NCI-H2171 (cell line): ENCODE measurements around the gene RBM33.

ENCODE experiments used
- DNase-seq: peaks from one replicate; lab custom pipeline; 2025; lab: John Stamatoyannopoulos, UW

The RBM33 gene

DNA sequence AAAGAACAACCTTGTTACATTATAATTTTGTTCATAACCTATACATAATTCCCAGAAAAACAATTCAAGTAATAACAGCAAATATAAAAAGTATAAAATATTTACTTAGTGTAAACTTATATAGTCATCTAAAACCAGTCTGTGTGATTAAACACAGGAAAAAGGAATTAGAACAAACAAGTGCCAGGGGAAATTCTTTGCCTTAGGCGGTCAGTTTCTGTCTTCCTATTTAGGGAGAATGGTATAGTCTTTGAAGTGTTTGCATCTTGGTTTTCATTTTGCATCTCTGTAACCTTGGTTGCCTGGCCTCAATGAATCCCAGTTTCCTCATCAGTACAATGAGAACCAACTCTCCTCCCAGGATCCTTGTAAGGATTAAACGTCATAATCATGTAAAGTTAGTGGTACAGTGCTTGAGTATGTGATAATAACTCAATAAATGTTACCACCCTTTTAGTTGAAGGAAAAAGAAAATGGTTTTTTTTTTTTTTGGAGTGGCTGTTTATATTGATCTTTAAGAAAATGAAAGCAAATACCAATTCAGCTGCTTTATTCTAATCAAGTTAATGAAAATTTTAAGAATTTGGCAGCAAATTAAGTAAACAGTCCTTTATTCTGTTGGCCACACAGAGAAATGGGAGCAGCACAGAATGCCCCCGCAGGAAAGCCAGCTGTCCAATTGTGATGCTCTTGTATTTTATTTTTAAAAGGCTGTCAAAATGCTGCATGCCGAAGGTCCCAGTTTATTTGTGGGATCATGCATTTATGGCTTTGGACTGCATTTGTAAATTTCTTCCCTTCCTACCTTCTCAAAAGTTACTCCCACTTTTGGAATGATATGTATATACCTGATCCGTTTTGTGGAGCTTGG lies 106.0 kb downstream of the RBM33 start:
- no peak for DNase-seq

DNA sequence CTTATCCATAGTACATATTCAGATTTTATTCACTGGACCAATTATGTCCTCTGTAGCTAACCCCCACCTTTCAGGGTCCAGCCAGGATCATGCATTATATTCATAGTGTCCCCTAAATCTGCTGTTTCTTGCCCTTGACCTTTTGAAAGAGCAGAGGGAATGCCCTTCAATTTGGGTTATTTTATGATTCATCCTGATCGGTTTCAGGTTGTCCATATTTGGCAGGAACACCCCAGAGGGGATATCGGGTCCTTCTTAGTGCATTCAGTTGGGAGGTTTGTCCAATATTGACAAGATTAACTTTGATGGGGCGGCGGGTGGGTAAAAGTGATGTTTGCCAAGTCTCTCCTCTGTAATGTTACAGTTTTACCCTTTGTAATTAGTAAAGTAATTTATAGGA lies 106.9 kb downstream of the RBM33 start:
- DNase-seq = no peak

DNA sequence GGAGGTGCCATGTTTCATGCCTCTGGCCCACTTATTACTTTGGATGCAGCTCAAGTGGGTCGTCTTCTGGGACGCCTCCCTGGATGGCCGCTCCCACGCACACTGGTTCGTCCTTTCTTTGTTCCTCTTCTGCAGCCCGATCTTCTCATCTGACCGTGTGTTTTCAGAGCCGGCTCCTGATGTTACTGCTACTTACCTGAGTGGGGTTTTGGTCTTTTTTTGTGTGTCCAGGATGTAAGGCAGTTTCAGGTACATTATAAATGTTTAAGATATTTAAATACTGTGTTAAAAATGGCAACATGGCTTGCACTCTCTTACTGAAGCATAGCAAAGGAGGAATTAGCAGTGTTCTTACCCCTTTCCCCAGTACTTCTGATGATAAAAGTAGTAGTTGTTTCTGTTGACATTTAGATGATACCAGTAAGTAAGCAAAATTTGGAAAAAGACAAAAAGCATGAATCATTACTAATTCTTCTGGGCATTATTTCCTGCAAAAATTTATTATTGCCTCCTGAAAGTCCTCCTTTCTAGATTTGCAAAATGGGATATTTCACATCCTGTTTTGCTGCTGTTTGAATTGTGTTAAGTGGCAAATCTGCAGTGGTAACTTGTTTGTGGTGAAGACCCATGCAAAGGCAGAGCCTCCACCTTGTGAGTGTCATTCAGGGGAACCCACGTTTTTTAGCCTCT lies 108.4 kb downstream of the RBM33 start:
- DNase-seq = no peak

DNA sequence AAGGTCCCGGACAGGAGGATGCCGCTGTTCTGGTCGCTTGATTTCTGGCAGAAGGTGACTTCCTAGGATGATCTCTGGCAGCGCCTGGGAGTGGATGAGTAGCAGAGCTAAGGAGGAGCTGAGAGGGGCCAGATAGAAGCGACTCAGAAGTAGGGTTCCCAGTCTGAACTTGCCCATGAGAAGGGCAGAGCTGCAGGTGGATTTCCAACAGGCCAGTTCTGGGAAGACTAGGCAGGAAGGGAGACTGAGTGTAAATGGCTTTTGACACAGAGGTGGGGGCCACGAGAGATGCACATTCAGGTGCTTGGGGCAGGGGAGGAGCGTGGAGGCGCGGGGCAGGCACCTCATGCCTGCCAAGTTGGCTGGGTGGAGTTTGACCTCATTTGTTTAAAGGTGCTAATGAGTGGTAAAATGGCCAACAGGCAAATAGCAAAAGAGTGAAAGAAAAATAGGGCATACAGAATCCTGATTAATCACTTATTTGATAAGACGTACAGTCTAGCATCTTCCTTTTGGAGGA lies 109.0 kb downstream of the RBM33 start:
- no peak for DNase-seq

DNA sequence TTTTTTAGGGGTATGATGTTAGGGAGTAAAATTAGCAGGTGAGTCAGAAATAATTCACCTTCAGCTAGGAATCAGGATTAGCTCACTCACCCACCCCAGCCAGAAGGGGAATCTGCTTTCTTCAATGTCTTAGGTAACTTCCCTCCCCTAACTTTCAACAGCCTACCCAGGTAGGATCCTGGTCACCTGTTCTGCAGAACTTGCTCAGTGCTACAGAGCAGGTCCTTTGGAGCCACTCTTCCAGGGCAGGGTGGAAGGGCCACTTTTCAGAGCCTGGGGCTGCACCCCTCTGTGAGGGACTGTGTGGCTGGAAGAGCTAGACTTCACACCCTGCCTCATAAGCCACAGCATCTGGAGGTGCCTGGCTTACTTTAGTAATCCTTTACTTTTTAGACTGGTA lies 109.7 kb downstream of the RBM33 start:
- DNase-seq = no peak

DNA sequence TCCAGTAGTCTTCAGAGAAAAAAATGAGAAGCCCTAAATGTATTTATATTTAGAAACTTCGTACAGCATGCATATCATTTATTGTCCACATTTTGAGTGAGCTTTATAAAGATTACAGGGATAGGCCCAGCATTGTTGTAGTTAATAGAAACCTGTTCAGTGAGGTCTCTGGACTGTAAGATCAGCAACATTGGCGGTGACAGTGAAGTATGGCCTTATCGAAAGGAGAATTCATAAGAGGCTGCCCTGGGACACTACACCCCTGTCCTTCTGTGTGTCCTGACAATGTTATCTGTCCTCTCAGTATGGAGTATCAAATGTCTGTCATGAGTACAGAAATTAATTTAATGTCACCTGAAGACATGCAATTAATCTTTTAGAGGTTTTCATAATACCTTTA lies 110.6 kb downstream of the RBM33 start:
- DNase-seq = no peak

DNA sequence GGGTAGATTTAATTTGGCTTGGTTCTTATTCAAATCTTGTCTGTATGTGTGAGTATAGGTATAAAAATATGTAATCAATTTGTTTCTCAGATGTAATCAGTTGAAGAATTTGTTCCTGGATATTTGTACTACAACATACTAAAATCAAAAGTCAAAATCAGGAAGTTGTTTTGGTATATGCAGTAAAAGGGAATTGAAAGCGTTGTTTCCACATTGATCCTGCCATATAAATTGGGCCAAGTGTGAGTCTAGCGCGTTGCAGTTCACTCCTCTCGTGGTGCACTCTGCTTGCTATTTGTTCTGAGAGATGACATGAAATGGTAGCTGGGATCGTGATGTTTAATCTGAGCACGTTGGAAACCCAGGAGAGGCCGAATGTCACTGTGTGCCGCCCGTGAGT lies 111.9 kb downstream of the RBM33 start:
- no peak for DNase-seq

DNA sequence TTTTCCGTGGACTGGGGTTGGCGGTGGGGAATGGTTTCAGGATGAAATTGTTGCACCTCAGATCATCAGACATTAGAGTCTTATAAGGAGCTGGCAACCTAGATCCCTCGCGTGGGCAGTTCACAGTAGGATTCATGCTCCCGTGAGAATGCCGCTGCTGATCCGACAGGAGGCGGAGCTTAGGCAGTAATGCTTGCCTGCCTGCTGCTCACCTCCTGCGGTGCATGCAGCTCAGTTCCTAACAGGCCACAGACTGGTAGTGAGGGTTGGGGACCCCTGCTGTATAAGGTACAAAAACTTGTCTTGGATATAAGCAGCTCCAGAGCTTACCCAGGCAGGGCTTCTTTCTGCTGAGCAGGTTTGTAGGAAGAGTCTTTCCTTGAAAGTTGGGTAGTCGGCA lies 113.9 kb downstream of the RBM33 start:
- no peak for DNase-seq

DNA sequence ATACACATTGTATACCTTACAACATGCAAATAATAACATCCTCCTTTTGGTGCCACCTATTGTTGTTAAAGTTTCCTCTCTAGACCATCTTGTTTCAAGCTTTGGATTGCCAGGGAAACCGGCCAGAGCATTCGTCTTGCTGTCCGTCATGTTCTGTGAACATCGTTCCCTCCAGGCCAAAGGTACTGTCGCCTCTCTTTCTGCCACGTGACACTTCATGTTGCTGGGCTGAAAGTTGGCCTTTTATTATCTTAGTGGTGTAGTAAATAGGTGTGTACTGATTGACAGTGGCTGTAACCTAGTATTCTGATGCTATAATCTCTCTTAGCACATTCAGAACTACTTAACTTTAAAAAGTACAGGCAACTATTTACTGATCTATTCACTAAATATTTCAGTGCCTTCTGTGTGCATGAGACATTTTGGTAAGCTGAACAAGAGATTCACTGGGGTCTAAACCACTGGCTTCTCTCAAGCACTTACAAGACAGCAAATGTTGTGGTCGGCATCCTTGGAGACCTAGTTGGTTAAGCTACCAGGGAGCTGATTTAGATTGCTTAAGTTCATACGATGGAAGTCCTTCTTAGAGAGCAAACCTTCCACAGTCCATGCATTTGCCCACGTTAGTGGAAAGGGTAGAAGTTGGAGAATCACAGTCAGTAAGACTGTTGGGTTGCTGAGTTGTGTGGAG lies 115.4 kb downstream of the RBM33 start:
- DNase-seq = no peak

DNA sequence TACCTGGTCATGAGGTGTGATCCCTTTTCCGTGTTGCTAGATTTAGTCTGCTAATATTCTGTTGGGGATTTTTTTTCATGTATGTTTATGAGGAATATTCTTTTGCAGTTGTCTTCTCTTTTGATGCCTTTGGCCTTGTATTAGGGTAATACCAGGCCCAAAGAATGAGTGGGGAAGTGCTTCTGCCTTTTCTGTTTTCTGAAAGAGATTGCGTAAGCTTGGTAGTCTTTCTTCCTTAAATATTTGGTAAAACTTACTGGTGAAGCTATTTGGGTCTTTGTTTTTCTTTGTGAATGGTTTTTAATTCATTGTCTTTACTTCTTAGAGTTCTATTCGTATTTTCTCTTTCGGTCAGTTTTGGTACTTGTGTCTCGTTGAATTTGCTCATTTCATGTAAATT lies 116.7 kb downstream of the RBM33 start:
- DNase-seq = no peak

DNA sequence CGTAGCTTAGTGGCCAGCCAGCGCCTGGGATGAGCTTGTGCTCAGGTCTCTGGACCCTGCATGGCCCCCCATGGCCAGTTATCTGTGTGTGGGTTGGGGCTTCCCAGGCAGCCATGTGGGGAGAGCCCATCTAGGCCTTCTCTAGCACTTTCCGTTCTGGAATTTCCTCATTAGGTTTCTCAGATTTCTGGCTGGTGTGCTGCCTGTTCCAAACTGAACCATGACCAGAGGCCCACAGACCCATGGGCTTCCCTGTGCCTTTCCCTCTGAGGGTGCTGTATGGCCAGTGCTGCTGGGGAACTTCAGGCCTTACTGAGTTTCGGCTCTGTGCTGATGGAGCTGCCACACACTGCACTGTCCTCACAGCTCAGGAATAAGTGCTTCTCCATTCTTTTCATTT lies 117.6 kb downstream of the RBM33 start:
- no peak for DNase-seq

DNA sequence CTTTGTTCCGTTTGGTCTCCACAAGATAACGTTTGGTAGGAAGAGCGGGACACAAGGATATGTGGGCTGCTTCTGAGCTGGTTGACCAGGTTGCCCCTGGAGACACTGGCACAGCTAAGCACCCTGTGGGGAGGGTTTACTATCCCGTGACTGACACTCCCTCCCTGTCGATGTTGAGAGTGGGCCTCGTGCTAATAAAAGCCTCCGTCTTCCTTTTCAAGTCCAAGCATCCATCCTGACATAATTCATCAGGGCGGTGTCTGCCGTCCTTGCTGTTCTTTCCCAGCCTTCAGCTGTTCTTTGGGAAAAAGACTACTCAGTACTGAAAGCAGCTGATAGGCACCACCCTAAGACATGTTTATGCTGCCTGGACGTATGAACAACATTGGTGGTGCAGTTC lies 118.2 kb downstream of the RBM33 start:
- DNase-seq = no peak

DNA sequence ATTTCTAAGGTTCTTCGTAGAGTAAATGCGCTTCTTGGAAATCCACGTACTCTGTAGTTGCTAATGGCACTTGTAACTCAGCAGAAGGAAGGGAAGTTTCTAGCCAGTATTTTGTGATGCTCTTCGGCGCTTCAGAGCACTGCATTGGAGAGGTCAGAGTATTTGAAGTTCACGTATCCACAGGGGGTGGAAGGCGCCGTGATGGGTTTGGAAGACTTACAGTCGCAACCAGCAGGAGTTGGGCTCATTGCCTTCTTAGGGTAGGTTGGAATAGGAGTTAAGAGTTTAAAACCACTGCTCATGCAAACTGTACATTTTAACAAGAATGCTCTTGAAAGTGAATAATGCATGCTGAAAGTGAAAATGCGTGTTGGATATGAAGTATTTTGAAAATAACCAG lies 118.7 kb downstream of the RBM33 start:
- DNase-seq = no peak

DNA sequence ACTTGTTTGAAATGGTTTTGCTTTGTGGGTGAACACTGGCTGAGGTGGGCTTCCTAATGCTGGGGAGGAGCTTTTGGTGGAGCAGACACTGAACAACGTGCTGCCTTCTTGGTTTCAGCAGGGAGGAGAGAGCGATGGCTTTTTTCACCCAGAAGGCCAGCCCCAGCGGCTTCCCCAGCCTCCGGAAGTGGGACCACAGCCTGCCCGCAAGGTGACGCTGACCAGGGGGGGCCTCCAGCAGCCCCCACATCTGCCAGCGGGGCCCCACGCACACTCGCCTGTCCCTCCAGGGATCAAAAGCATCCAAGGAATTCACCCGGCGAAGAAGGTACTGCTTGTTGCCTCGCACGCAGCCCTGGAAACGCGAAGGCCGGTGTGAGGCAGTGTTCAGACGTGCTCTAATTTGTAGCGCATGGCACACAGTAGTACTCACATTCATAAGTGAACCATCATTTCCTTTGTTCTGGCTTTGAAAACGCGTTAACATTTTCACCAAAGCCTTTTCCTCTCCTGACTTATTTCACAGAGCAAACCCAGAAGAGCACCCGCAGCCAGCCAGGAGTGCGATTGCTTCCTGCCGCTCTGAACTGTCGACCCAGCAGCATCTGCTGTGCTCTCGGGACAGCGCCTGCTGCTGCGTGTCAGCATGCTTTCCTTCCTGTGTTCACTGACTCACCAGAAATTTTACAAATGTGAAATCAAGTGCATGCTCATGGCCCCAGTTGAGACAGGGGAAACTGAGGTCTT lies 119.4 kb downstream of the RBM33 start:
- no peak for DNase-seq

DNA sequence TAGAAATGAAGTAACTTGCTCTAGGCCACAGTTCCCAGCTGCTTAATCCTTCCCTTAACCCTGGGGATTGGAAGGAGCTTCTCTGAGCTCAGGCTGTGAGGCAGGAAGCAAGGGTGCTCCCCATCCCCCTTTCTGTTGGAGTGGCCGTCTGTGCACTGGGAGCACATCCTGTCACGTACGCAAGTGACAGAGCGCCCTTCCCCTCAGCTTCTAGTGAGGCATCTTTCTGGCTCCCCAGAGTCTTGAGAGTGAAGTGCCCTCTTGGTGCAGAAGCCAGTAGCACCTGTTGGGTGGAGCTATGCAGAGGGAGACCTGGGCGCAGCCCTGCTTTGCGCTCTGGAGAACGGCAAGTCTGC lies 120.0 kb downstream of the RBM33 start:
- no peak for DNase-seq

DNA sequence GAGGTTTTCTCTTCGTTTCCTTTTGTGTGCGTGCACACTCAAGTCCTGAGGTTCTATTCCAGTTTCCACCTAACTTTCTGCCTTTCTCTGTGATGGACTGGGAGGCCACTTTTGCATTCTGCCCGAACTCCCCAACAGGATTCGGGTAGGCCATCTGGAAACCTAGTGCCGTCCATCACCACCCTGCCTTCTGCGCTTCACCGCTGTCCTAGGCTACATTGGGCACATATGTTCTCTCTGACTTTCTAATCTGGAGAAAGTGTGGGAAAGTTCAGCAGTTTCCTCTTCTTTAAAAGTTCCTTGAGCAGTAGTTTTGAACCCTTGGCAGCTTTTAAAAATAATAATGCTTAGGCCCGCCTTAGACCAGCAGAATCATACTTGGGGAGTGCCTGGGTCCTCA lies 121.0 kb downstream of the RBM33 start:
- DNase-seq = no peak

DNA sequence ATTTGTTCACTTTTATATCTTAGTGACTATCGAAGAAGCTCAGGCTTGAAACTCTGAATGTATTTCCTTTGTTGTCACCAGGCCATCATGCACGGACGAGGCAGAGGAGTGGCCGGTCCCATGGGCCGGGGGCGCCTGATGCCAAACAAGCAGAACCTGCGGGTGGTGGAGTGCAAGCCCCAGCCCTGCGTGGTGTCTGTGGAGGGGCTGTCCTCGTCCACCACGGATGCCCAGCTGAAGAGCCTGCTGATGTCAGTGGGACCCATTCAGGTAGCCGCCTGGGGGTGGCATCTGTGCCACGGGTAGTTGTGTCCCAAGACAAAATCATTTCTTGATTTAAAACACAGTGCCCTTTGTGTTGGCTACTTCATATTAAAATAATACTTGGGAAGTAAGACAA lies 121.9 kb downstream of the RBM33 start:
- no peak for DNase-seq

DNA sequence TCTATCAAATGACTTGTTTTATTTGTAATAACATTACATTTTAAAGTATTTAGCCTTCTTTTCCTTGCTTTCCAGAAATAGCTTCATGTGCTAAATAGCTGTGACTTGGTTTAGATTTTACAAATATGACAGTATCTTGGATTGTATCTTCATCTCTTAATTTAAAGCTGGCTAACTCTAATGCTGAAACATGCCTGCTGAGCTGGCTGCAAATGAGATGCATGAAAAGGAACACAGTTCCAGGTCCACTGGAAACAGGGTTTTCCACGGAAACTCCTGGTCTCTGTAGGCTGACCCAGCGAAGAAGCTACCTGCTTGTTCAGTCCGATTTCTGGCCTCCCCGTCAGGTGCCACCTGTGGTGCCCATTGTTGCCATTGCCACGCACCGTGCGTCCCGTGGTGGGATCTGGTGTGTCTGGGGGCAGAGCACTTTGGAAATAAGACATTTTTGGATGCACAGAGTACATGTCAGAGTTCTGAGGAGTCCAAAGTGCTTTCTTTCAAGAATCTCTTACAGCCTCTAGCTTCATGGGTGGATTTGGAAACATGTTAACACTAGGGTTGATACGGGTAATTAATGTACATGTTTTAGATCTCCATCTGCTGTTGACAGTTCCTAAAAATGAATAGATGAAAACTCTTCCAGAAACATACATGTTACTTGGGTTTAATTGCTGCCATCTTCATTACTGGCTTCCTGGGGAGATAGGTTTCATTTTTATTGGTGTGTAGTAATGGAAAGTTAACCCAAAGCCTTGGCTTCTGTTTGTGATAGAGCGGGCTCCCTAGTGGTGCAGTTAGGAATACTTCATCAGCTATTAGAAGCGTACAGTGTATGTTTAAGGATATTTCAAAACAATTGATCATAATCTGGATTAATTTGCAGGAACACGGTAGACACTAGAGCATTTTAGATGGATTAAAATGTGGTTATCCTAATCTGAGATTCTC lies 122.8 kb downstream of the RBM33 start:
- DNase-seq = no peak

DNA sequence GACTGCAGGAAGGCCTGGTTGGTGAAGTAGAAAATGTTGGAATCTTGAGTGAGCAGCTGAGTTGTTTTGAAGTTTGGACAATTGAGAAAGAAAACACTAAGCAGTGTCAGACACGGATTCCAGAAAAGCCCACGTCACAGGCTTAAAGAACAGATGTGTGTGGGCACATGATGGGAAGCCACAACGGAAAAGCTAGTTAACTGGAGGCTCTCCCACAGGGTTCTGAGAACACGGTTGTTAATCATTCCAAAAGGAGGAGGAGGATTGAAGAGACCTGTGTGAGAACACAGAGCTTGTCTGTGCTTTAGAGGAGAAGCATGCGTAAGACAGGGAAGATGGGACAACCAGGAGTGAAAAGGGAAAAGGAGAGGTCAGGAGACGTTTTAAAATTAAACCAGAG lies 125.2 kb downstream of the RBM33 start:
- DNase-seq = no peak

DNA sequence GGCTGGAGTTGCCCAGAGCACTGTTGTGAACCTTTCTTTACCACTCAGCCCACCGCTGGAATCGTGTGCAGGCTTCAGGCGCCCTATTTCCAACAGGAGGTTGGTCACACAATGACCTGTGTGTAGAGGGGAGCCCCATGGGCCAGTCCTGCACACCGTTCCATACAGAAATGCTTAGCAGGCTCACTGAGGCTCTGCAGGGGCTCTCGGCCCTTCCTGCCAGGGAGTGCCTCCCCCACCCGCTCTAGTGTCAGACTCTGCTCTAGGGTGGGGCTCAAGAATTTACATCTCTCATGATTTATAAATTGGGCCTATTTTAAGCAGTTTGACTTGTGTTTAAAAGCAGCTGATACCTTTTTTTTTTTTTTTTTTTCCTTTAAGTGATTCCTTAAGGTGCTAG lies 125.8 kb downstream of the RBM33 start:
- no peak for DNase-seq

DNA sequence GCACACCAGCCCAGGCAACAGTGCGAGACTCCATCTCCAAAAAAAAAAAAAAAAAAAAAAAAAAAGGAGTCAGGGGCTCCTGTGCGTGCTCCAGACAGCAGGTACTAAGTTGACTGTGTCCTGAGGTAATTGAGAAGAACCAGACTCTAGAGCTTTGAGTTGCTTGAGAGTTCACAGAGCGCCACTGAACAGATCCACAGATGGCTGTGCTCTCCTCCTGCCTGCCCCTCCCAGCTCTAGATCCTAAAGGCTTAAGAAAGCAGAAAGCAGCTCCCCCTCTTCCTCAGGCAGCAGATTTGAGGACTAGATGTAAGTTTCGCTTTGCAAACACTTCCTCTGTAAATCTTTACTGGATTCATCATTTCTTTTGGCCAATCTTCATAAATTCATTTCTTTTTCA lies 129.1 kb downstream of the RBM33 start:
- DNase-seq = no peak
